Fibroblast of lung (primary cell): ENCODE results near the gene NPHP4. TPM values are rescaled to one million over a fixed set of nuclear protein-coding genes. Genes with fewer than 3 reads are reported as not detected.

Source experiments
- DNase-seq, 2 donors: peaks; one replicate each; pipeline versions ENCODE4 v3.0.0 to v3.0.0-alpha.2; 2010; ENCODE audit warnings: low read depth in 2 of 2
- H2AFZ ChIP-seq: 2 replicates; pipeline ENCODE4 v1.5.1; 2012; ENCODE audit warnings: low read length, control low read depth, inconsistent platforms
- H3K27ac ChIP-seq: 2 replicates; pipeline ENCODE4 v1.5.1; 2011; ENCODE audit warnings: low read length, control low read depth; ENCODE audit not compliant: insufficient read depth
- H3K27me3 ChIP-seq: 2 replicates; pipeline ENCODE4 v1.5.1; 2011; ENCODE audit warnings: mild to moderate bottlenecking, low read length; ENCODE audit not compliant: control insufficient read depth, insufficient read depth
- H3K36me3 ChIP-seq: 2 replicates; pipeline ENCODE4 v1.5.1; 2011; ENCODE audit warnings: low read length; ENCODE audit not compliant: control insufficient read depth, insufficient read depth
- H3K4me1 ChIP-seq: 2 replicates; pipeline ENCODE4 v1.5.1; 2011; ENCODE audit warnings: low read length; ENCODE audit not compliant: control insufficient read depth, insufficient read depth; ENCODE audit errors: extremely low read depth
- H3K4me2 ChIP-seq: 2 replicates; pipeline ENCODE4 v1.5.1; 2011; ENCODE audit warnings: low read length, control low read depth; ENCODE audit not compliant: insufficient read depth; ENCODE audit errors: extremely low read depth
- H3K4me3 ChIP-seq, 4 experiments: fragments of 200-600 bp in 1 of 4; sonication (generic) in 1 of 4; replicated peaks in 1 of 4; 2 replicates each; pipeline ENCODE4 v1.5.1; 2011 to 2016; ENCODE audit warnings: low read length in 4 of 4, low read depth in 3 of 4, mild to moderate bottlenecking in 3 of 4, control low read depth in 2 of 4, inconsistent platforms in 1 of 4, mixed read lengths in 1 of 4; ENCODE audit not compliant: insufficient read depth in 1 of 4; ENCODE audit errors: control extremely low read depth in 1 of 4
- H3K79me2 ChIP-seq: 2 replicates; pipeline ENCODE4 v1.5.1; 2012; ENCODE audit warnings: mild to moderate bottlenecking, low read length, inconsistent platforms; ENCODE audit not compliant: control insufficient read depth, insufficient read depth
- H3K9ac ChIP-seq: 2 replicates; pipeline ENCODE4 v1.5.1; 2011; ENCODE audit warnings: mild to moderate bottlenecking, low read length, control low read depth; ENCODE audit not compliant: insufficient read depth
- H3K9me3 ChIP-seq: 2 replicates; pipeline ENCODE4 v1.5.1; 2012; ENCODE audit warnings: low read depth, low read length; ENCODE audit not compliant: control insufficient read depth, insufficient read depth
- H4K20me1 ChIP-seq: 2 replicates; pipeline ENCODE4 v1.5.1; 2011; ENCODE audit warnings: low read length; ENCODE audit not compliant: control insufficient read depth, insufficient read depth; ENCODE audit errors: extremely low read depth
- EZH2 ChIP-seq: IDR thresholded peaks from 2 replicates; pipeline ENCODE4 v1.5.1; 2012; ENCODE audit warnings: low read length, control low read depth, mild to moderate bottlenecking; ENCODE audit errors: missing control alignments
- polyA plus RNA-seq, 2 donors: library from polyadenylated mRNA; depleted of rRNA in 1 of 2; stranded (reverse) in 1 of 2; unstranded in 1 of 2; fragments of >200 nt; gene quantifications; 2 replicates each; pipeline ENCODE4 v1.2.1, GENCODE V29; 2011 to 2012; ENCODE audit warnings: missing spikeins in 1 of 2
- total RNA-seq: library from RNA; depleted of rRNA; stranded (reverse); fragments of >200 nt; gene quantifications from 2 replicates; pipeline ENCODE4 v1.2.1, GENCODE V29; 2014
- TF ChIP-seq, protein P1 (sequence below), 2 donors: IDR thresholded peaks in 1 of 2; conservative IDR thresholded peaks in 1 of 2; 1 replicate in 1 of 2; 2 replicates in 1 of 2; pipeline ENCODE4 v1.5.1; 2011 to 2012; ENCODE audit warnings: low read length in 2 of 2, control low read depth in 1 of 2, inconsistent platforms in 1 of 2, low read depth in 1 of 2, mild to moderate bottlenecking in 1 of 2

The NPHP4 gene
- total and polyA plus RNA-seq, 2 donors (not counting 1 experiment from before 2014, with no cell fraction given), result 1.5 to 4.0 TPM

DNA sequence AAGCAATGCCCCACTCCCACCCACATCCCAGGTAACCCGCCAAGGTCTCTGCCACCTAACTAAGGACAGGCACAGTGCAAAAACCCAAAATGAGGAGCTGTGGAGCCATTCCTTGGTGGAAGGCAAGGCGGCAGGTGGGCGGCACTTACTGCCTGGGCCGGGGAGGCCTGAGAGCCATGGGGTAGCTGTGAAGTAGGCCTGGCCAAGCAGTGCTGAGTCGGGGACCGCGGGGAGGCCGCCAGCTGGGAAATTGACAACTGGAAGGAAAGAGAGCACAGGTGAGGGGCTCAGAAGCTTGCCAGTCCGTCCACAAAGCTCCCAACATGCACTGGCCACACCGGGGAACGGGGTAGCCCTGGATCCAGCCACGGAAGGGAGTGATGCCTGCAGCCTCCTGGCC, 85.3 kb downstream of the NPHP4 start:
- Histone ChIP-seq H3K79me2 (no peaks in the 10 kb centered on the region), H3K36me3 (no peaks in the 10 kb centered on the region), H3K4me1 (no peaks in the 10 kb centered on the region), H3K27me3 (no peaks in the 10 kb centered on the region), H3K27ac (no peak overlapping the region), H2AFZ (no peak overlapping the region), H3K9ac (no peak overlapping the region), H3K4me2 (no peak overlapping the region), H3K4me3 (no peak overlapping the region), H4K20me1 (no peaks in the 10 kb centered on the region), H3K9me3 (no peaks in the 10 kb centered on the region)
- TF ChIP-seq, protein P1, sequence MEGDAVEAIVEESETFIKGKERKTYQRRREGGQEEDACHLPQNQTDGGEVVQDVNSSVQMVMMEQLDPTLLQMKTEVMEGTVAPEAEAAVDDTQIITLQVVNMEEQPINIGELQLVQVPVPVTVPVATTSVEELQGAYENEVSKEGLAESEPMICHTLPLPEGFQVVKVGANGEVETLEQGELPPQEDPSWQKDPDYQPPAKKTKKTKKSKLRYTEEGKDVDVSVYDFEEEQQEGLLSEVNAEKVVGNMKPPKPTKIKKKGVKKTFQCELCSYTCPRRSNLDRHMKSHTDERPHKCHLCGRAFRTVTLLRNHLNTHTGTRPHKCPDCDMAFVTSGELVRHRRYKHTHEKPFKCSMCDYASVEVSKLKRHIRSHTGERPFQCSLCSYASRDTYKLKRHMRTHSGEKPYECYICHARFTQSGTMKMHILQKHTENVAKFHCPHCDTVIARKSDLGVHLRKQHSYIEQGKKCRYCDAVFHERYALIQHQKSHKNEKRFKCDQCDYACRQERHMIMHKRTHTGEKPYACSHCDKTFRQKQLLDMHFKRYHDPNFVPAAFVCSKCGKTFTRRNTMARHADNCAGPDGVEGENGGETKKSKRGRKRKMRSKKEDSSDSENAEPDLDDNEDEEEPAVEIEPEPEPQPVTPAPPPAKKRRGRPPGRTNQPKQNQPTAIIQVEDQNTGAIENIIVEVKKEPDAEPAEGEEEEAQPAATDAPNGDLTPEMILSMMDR (conservative IDR thresholded peaks at IDR 0.05 in 1 of 2, IDR thresholded peaks at IDR 0.05 in 1 of 2; ENCODE audit: low read depth in 1 of 2, low read length in 2 of 2), result no peak
- TF ChIP-seq EZH2, result no peak
- DNase-seq, result no peak

GRCh38 chr1:5906116-5906515, 86.1 kb downstream of the NPHP4 start:
- H3K4me2 ChIP-seq, result no peak overlapping the region

GRCh38 chr1:5905436-5905835, 86.8 kb downstream of the NPHP4 start:
- Histone ChIP-seq H2AFZ (no peak overlapping the region), H3K4me1 (no peaks in the 10 kb centered on the region), H3K27ac (no peak overlapping the region), H3K9me3 (no peaks in the 10 kb centered on the region), H3K27me3 (no peaks in the 10 kb centered on the region), H3K36me3 (no peaks in the 10 kb centered on the region), H3K4me3 (no peak overlapping the region), H3K4me2 (no peak overlapping the region), H3K9ac (no peak overlapping the region), H4K20me1 (no peaks in the 10 kb centered on the region), H3K79me2 (no peaks in the 10 kb centered on the region)
- DNase-seq, result no peak
- no peak for TF ChIP-seq EZH2
- TF ChIP-seq, protein P1 (conservative IDR thresholded peaks at IDR 0.05 in 1 of 2, IDR thresholded peaks at IDR 0.05 in 1 of 2; ENCODE audit: low read depth in 1 of 2, low read length in 2 of 2), result no peak

More at GRCh38 chr1:5906116-5906515, 86.1 kb downstream of the NPHP4 start:
- DNase-seq, result no peak
- no peaks in the 10 kb centered on the region for H3K4me1 ChIP-seq
- no peaks in the 10 kb centered on the region for H3K79me2 ChIP-seq
- no peak overlapping the region for H3K27ac ChIP-seq
- H3K27me3 ChIP-seq, result no peaks in the 10 kb centered on the region
- H3K9ac ChIP-seq, result no peak overlapping the region
- no peak for TF ChIP-seq EZH2
- TF ChIP-seq, protein P1 (conservative IDR thresholded peaks at IDR 0.05 in 1 of 2, IDR thresholded peaks at IDR 0.05 in 1 of 2; ENCODE audit: low read depth in 1 of 2, low read length in 2 of 2), result no peak
- H4K20me1 ChIP-seq, result no peaks in the 10 kb centered on the region
- no peak overlapping the region for H2AFZ ChIP-seq
- no peak overlapping the region for H3K4me3 ChIP-seq
- H3K36me3 ChIP-seq, result no peaks in the 10 kb centered on the region
- no peaks in the 10 kb centered on the region for H3K9me3 ChIP-seq
